HG02885 (cell line): ENCODE results near the gene ZNF512.
A peak's percentile ranks its signal among the peaks of the same experiment; 100 is the strongest.
"Not testable (repeated sequence)": the region's sequence is repeated elsewhere in the genome, so short reads cannot be mapped to it uniquely, and the experiment has no call there.

Experiments used
- ATAC-seq: cut with Tn5 transposase; IDR thresholded peaks from one replicate; pipeline ENCODE4 v1.9.1; 2021; ENCODE audit warnings: mild to moderate bottlenecking; ENCODE audit not compliant: unreplicated experiment, poor library complexity

Gene ZNF512

GRCh38 chr2:27582695-27583389 is at the start of gene ZNF512:
Gene ZNF512 (plus strand): TSS chr2:27583042. CDS start chr2:27583113, 71 bp downstream.
- peak; percentile 95 for ATAC-seq

- ATAC-seq, result no peak
These were observed 45.6 kb upstream of the ZNF512 start for GRCh38 chr2:27537287-27537686.

GRCh38 chr2:27538839-27539450 is 43.9 kb upstream of the ZNF512 start:
- ATAC-seq, result not testable (repeated sequence)

- ATAC-seq, result not testable (repeated sequence)
These were observed 43.2 kb upstream of the ZNF512 start for GRCh38 chr2:27539649-27540048.

GRCh38 chr2:27544143-27544821 is 38.6 kb upstream of the ZNF512 start:
- no peak for ATAC-seq

GRCh38 chr2:27545348-27546141 is 37.3 kb upstream of the ZNF512 start:
- no peak for ATAC-seq

GRCh38 chr2:27549303-27549702 is 33.5 kb upstream of the ZNF512 start:
- ATAC-seq, result no peak

- no peak for ATAC-seq
These were observed 31.3 kb upstream of the ZNF512 start for GRCh38 chr2:27551514-27551913.

GRCh38 chr2:27552941-27553340 is 29.9 kb upstream of the ZNF512 start:
- ATAC-seq, result no peak

- ATAC-seq, result not testable (repeated sequence)
These were observed 28.4 kb upstream of the ZNF512 start for GRCh38 chr2:27554451-27554850.

GRCh38 chr2:27559228-27559627 is 23.6 kb upstream of the ZNF512 start:
- ATAC-seq, result no peak

GRCh38 chr2:27561060-27561459 is 21.8 kb upstream of the ZNF512 start:
- ATAC-seq, result no peak

- ATAC-seq, result no peak
These were observed 16.2 kb upstream of the ZNF512 start for GRCh38 chr2:27566628-27567027.

- no peak for ATAC-seq
These were observed 13.4 kb upstream of the ZNF512 start for GRCh38 chr2:27569398-27569797.

- ATAC-seq, result no peak
These were observed 11.6 kb upstream of the ZNF512 start for GRCh38 chr2:27571197-27571596.

GRCh38 chr2:27571681-27572080 is 11.2 kb upstream of the ZNF512 start:
- ATAC-seq, result no peak

- no peak for ATAC-seq
These were observed 10.4 kb upstream of the ZNF512 start for GRCh38 chr2:27572439-27572838.

GRCh38 chr2:27572998-27573429 is 9.8 kb upstream of the ZNF512 start:
- no peak for ATAC-seq

GRCh38 chr2:27573452-27573851 is 9.4 kb upstream of the ZNF512 start:
- no peak for ATAC-seq

- no peak for ATAC-seq
These were observed 1.3 kb upstream of the ZNF512 start for GRCh38 chr2:27581417-27582128.
